Activated T-helper 2 cell treated with anti-CD3 and anti-CD28 coated beads, Interferon-gamma antibody, Interleukin-2, Interleukin-4, amounts not matched to agents 10 μg/mL and 5 μg/mL and 100 μg/mL, durations not matched to agents 14 hours and 24 hours and 36 hours (primary cell): ENCODE measurements around the gene DOCK1. TPM values are rescaled to one million over a fixed set of nuclear protein-coding genes. Genes with fewer than 3 reads are reported as not detected.

Experiments used
- DNase-seq: peaks from one replicate; pipeline ENCODE4 v3.0.0; 2021; ENCODE audit warnings: low spot score
- H3K27ac Mint-ChIP-seq: one replicate; pipeline ENCODE4 v1.8.0; 2021; ENCODE audit warnings: mixed read lengths
- H3K27me3 Mint-ChIP-seq: one replicate; pipeline ENCODE4 v1.8.0; 2021; ENCODE audit warnings: low read depth, mixed read lengths
- H3K36me3 Mint-ChIP-seq: one replicate; pipeline ENCODE4 v1.8.0; 2021; ENCODE audit warnings: low read depth, mixed read lengths
- H3K4me1 Mint-ChIP-seq: one replicate; pipeline ENCODE4 v1.8.0; 2021; ENCODE audit warnings: low read depth, mixed read lengths
- H3K4me3 Mint-ChIP-seq: one replicate; pipeline ENCODE4 v1.8.0; 2021; ENCODE audit warnings: low read depth, mild to moderate bottlenecking, moderate library complexity, mixed read lengths
- H3K9me3 Mint-ChIP-seq: one replicate; pipeline ENCODE4 v1.8.0; 2021; ENCODE audit warnings: mixed read lengths
- intact Hi-C: fragments of 100-400 bp; cut with micrococcal nuclease; formaldehyde crosslinking; loops from one replicate; pipeline ENCODE4 v1.15.1; 2023
- total RNA-seq: library from RNA; stranded (reverse); gene quantifications from 2 replicates; pipeline ENCODE4 v1.2.3, GENCODE V29; 2022

Gene DOCK1
- total RNA-seq, 1 donor from 2014 or later = 0.59 TPM

DNA sequence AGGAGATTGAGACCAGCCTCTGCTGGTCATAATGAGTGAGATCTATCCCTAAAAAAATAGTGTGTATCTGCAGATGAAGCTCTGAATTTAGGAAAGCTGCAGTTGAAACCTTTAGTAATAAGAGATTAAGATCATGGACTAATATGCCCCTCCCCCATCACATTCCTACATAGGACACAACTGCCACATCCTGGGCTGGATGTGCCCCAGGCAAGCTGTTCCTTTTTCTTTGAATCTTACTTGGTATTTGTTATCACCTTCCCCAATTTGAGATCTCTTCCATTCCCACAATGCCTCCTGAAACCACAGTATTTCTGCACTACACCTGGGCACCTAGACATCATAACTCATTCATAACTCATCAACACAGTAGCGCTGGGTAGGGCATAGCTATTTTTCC, 74.1 kb downstream of the DOCK1 start:
- Mint-ChIP-seq H3K36me3 (no peaks in the 10 kb centered on the region), H3K27ac (no peak overlapping the region), H3K27me3 (no peaks in the 10 kb centered on the region), H3K4me3 (no peak overlapping the region), H3K4me1 (no peaks in the 10 kb centered on the region), H3K9me3 (no peaks in the 10 kb centered on the region)
- intact Hi-C loops = no loop called here
- no peak for DNase-seq

DNA sequence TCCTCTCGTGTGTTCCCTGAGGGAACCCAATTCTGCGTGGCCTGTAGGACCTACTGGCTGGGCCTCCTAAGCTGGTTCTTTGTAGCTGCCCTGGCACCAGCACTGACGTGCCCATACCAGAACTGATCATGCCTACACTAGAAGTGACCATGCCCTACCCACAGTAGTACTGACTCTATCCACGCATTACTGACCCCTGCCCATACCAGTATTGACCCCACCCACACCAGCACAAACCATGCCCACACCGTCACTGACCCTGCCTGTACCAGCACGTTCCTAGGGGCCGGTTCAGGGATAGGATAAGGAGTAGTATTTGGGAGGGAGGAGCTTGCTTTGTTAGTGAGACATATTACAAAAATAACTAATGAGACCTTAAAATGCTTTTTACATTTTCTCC, 88.0 kb downstream of the DOCK1 start:
- Mint-ChIP-seq H3K27me3 (no peaks in the 10 kb centered on the region), H3K9me3 (peaks cover 5% of the 10 kb centered on the region), H3K4me3 (no peak overlapping the region), H3K36me3 (no peaks in the 10 kb centered on the region), H3K4me1 (no peaks in the 10 kb centered on the region), H3K27ac (no peak overlapping the region)
- intact Hi-C loops = no loop called here
- no peak for DNase-seq

GRCh38 chr10:126997801-126998590, 92.8 kb downstream of the DOCK1 start:
- peaks cover 9% of the 10 kb centered on the region for H3K9me3 Mint-ChIP-seq
- no peak overlapping the region for H3K27ac Mint-ChIP-seq
- intact Hi-C loops = no loop called here
- H3K4me3 Mint-ChIP-seq = no peak overlapping the region
- no peak for DNase-seq
- H3K4me1 Mint-ChIP-seq = no peaks in the 10 kb centered on the region
- no peaks in the 10 kb centered on the region for H3K27me3 Mint-ChIP-seq
- H3K36me3 Mint-ChIP-seq = no peaks in the 10 kb centered on the region

DNA sequence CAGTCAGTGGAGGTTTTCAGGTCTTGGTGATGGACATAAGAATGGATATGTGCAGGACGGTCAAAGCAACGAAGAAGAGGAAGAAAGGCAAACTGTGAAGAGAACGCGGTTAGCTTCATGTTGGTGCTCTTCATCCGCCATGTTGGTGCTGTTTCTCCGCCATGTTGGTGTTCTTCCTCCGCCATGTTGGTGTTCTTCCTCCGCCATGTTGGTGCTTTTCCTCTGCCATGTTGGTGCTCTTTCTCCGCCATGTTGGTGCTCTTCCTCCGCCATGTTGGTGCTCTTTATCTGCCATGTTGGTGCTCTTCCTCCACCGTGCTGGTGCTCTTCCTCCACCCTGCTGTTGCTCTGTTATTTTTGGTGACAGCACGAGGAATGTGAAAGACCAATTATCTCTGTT, 95.4 kb downstream of the DOCK1 start:
- intact Hi-C loops = no loop called here
- no peaks in the 10 kb centered on the region for H3K4me1 Mint-ChIP-seq
- peaks cover 9% of the 10 kb centered on the region for H3K9me3 Mint-ChIP-seq

DNA sequence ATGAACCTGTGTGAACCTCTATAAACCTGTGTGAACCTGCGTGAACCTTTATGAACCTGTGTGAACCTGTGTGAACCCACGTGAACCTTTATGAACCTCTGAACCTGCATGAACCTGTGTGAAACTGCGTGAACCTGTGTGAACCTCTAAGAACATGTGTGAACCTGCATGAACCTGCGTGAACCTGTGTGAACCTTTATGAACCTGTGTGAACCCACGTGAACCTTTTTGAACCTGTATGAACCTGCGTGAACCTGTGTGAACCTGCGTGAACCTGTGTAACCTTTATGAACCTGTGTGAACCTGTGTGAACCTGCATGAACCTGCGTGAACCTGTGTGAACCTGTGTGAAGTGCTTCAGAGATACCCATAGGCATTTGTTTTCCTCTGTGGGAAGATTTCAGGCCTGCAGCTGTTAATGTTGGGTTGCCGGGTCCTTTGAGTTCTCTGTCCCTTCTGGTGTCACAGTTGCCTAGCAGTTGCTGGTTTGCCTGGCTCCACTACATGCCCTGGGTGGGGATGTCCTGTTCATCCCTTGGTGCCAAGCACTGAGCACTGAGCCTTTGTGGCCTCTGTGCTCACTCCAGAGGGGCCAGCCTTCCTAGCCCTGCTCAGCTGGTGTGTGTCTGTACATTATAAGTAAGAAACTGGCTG, 97.9 kb downstream of the DOCK1 start:
- intact Hi-C loops = no loop called here
- Mint-ChIP-seq H3K9me3 (peaks cover 5% of the 10 kb centered on the region), H3K4me1 (no peaks in the 10 kb centered on the region), H3K36me3 (no peaks in the 10 kb centered on the region), H3K27ac (no peak overlapping the region), H3K27me3 (no peaks in the 10 kb centered on the region), H3K4me3 (no peak overlapping the region)
- DNase-seq = no peak

More for the DNA sequence above, 95.4 kb downstream of the DOCK1 start:
- H3K27ac Mint-ChIP-seq = no peak overlapping the region
- H3K27me3 Mint-ChIP-seq = no peaks in the 10 kb centered on the region
- H3K4me3 Mint-ChIP-seq = no peak overlapping the region
- H3K36me3 Mint-ChIP-seq = no peaks in the 10 kb centered on the region
- no peak for DNase-seq

- H3K27me3 Mint-ChIP-seq = no peaks in the 10 kb centered on the region
- no peak for DNase-seq
- no peaks in the 10 kb centered on the region for H3K36me3 Mint-ChIP-seq
- H3K4me3 Mint-ChIP-seq = no peak overlapping the region
- no peaks in the 10 kb centered on the region for H3K9me3 Mint-ChIP-seq
- intact Hi-C loops = no loop called here
- H3K4me1 Mint-ChIP-seq = no peaks in the 10 kb centered on the region
- no peak overlapping the region for H3K27ac Mint-ChIP-seq
Measured at GRCh38 chr10:127006453-127006852, 101.2 kb downstream of the DOCK1 start.

DNA sequence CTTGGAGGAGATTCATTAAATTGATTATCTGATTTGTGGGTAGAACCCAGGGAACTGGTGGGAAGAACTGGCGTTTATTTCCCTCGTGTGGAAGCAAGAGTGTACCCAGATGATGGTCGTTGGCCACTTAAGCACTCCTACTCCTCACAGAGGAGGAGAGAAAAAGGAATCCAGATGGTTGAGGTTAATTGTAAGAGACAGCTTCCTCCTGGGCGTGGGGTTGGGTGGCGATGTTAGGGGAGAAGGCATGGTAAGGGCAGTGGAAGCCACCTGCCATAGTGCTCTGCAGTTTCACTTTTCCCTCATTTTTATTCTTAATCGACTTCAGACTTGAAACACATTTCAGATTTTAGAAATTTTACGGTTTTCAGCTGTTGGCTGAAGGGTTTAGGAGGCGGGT, 104.1 kb downstream of the DOCK1 start:
- Mint-ChIP-seq H3K9me3 (no peaks in the 10 kb centered on the region), H3K36me3 (no peaks in the 10 kb centered on the region), H3K27ac (no peak overlapping the region), H3K27me3 (no peaks in the 10 kb centered on the region), H3K4me1 (no peaks in the 10 kb centered on the region), H3K4me3 (no peak overlapping the region)
- no peak for DNase-seq
- intact Hi-C loops = no loop called here

GRCh38 chr10:127011174-127011573, 105.9 kb downstream of the DOCK1 start:
- no peak overlapping the region for H3K4me3 Mint-ChIP-seq
- no peaks in the 10 kb centered on the region for H3K4me1 Mint-ChIP-seq
- H3K9me3 Mint-ChIP-seq = no peaks in the 10 kb centered on the region
- no peaks in the 10 kb centered on the region for H3K27me3 Mint-ChIP-seq
- no peak for DNase-seq
- intact Hi-C loops = no loop called here
- H3K36me3 Mint-ChIP-seq = no peaks in the 10 kb centered on the region
- H3K27ac Mint-ChIP-seq = no peak overlapping the region

- Mint-ChIP-seq H3K4me1 (no peaks in the 10 kb centered on the region), H3K27me3 (no peaks in the 10 kb centered on the region), H3K36me3 (no peaks in the 10 kb centered on the region), H3K27ac (no peak overlapping the region), H3K9me3 (no peaks in the 10 kb centered on the region), H3K4me3 (no peak overlapping the region)
- intact Hi-C loops = no loop called here
- no peak for DNase-seq
Measured at GRCh38 chr10:127012071-127012768, 107.0 kb downstream of the DOCK1 start.

DNA sequence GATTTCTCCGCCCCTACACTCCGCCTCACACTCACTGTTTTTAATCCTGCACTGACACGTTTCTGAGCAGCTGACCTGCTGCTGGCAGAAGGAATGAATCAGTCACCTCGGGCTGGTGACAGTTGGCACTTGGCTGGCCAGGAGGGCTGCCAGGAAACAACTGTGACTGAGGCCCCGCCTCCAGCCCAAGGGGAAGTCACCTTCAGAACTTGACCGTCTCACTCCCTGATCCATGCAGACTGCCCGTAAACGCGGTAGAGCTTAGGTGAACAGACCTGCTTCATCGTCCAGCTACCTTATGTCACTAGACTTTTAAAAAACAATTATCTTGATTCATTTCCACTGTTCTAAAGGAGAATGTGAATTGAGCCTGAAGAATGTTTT, 107.5 kb downstream of the DOCK1 start:
- intact Hi-C loops = no loop called here
- DNase-seq = no peak
- H3K27ac Mint-ChIP-seq = no peak overlapping the region
- H3K9me3 Mint-ChIP-seq = no peaks in the 10 kb centered on the region
- H3K36me3 Mint-ChIP-seq = no peaks in the 10 kb centered on the region
- no peak overlapping the region for H3K4me3 Mint-ChIP-seq
- no peaks in the 10 kb centered on the region for H3K4me1 Mint-ChIP-seq
- no peaks in the 10 kb centered on the region for H3K27me3 Mint-ChIP-seq

GRCh38 chr10:127013211-127013656, 108.0 kb downstream of the DOCK1 start:
- H3K9me3 Mint-ChIP-seq = no peaks in the 10 kb centered on the region
- H3K27me3 Mint-ChIP-seq = no peaks in the 10 kb centered on the region
- no peak for DNase-seq
- no peaks in the 10 kb centered on the region for H3K4me1 Mint-ChIP-seq
- no peaks in the 10 kb centered on the region for H3K36me3 Mint-ChIP-seq
- H3K27ac Mint-ChIP-seq = no peak overlapping the region
- H3K4me3 Mint-ChIP-seq = no peak overlapping the region
- intact Hi-C loops = no loop called here

DNA sequence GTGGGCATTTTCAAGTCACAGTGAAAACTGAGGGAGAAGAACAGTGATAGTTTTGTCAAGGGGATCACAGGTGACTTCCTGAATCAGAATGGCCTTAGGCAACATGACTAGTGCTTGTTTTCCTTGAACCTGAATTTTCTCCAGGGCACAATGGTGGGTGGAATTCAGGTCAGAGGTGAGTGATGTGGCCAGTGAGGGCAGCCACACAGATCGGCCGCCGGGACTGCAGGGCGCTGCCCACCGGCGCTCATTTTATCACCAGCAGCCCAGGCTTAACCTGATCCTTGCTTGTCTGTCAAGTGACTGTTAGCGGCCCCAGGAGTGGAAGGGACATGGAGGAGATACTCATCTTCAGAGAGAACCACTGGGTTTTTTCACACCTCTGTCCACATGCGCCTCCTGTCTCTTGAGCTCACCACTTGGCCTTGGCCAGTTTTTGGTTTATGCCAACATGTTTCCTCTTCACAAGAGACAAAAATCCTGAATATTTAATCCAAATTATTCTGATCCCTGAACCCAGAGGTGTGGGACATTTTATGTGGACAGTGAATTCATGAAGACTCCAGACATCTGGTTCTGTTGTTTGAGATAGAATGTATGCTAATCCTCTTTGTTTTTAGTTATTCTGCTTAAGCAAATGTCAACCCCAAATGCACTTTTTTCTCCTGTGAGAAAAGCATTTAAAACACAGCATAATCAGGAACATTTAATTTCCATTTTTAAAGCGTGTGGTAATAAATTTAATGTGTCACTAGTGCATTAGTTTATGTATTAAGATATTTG, 108.7 kb downstream of the DOCK1 start:
- DNase-seq = no peak
- no peak overlapping the region for H3K27ac Mint-ChIP-seq
- H3K36me3 Mint-ChIP-seq = no peaks in the 10 kb centered on the region
- H3K9me3 Mint-ChIP-seq = no peaks in the 10 kb centered on the region
- H3K4me3 Mint-ChIP-seq = no peak overlapping the region
- H3K27me3 Mint-ChIP-seq = no peaks in the 10 kb centered on the region
- no peaks in the 10 kb centered on the region for H3K4me1 Mint-ChIP-seq
- intact Hi-C loops = no loop called here
